ENCODE measurements around the gene C2orf68.
"Not testable (repeated sequence)": the region's sequence is repeated elsewhere in the genome, so short reads cannot be mapped to it uniquely, and the experiment has no call there.

C2orf68 gene, protein sequence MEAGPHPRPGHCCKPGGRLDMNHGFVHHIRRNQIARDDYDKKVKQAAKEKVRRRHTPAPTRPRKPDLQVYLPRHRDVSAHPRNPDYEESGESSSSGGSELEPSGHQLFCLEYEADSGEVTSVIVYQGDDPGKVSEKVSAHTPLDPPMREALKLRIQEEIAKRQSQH

DNA sequence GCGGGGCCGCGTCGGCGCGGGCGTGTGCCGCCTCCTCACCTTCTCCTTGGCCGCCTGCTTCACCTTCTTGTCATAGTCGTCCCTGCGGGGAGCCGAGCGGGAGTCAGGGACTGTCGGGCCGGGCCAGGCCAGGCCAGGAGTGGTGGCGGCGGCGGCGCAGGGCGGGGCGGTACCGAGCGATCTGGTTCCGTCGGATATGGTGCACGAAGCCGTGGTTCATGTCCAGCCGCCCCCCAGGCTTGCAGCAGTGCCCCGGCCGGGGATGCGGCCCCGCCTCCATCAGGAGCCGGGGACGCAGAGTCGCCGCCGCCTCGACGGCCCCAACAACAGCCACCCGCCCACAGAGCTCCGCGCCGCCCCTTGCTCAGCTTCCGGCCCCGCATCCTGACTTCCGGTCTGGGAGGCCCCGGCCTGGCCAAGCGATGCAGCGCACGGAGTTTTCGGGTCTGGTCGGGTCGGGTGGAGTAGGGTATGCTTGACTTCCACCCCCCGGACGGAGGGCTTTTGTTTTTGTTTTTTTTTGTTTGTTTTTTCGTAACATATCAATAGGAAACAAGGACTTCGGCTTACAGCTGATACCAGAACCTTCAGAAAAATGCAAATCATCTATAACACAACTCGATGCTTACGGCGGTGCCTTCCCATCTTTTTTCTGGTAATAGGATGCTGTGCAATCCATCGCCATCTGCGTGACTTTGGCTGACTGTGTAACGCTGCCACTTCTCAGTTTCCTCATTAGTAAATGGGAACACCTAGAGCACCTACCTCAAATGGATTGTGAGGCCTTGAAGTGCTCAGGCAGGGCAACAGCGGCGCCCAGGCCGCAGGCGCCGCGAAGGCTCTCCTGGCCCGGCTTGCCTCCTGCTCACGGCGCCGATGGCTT lies at the start of gene C2orf68:
Gene C2orf68 (minus strand): TSS at position 362 of the 883 bp plus-strand sequence. CDS start 82 bp downstream, at position 280.
- intact Hi-C loops (cut with DNase I) = no loop called here
- peak; percentile 80 to 98 (median 90) for DNase-seq

DNA sequence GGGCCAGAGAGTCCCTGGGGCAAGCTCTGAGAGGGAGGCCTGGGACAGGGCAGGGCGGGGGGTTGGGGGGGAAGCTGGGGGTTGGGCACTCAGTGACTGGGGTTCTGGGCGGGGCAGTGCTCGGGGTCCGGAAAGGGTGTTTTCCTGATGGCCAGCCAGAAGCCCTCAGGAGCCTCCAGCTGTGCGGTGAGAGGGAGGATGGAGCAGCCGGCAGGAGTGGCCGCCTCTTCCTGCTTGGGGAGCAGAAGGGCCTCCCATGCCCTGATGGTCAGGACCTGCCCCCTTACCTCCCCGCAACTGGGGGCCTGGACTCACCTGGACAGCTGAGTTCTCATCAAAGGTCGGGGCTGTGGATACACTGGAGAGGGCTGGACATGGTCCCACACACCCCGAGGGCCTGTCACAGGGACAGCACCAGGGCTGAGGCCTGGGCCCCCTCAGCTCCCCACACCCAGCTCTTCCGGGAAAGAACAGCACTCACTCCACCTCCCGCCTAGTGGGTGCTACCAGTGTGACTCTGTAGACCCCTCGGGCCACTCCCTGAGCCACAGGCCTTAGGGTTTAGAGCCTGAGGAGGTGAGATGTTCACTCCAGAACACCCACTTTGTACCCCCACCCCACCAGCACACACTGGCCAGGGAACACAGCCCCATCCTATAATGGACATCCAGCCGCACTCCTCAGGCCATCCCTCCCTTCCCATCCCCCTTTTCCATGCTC lies 49.4 kb upstream of the C2orf68 start:
- no peak for DNase-seq
- intact Hi-C loops (cut with DNase I) = no loop called here

DNA sequence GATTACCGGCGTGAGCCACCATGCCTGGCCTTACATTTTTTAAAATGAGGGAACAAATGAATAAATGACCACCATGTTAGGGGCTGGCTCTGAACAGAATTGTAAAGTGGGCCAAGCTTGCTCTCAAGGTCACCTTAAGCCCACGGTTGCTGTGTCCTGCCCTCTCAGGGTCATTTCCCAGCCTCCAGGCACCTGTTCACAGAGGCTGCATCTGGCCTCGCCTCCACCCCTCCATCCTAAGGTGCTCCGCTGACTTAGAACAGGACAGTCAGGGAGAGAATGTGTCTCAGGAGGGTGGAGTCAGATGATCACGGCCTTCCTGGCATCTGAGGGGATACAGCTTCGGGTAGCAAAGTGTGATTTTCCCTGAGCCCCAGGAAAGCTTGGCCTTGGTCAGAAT lies 48.9 kb upstream of the C2orf68 start:
- intact Hi-C loops (cut with DNase I) = no loop called here
- DNase-seq = no peak

DNA sequence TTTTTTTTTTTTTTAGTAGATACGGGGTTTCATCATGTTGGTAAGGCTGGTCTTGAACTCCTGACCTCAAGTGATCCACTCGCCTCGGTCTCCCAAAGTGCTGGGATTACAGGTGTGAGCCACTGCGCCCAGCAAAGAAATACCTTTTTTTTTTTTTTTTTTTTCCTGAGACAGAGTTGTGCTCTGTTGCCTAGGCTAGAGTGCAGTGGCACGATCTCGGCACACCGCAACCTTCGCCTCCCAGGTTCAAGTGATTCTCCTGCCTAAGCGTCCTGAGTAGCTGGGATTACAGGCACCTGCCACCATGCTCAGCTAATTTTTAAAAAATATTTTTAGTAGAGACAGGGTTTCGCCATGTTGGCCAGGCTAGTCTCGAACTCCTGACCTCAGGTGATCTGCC lies 48.4 kb upstream of the C2orf68 start:
- DNase-seq; intact Hi-C loops (cut with DNase I): not testable (repeated sequence)

DNA sequence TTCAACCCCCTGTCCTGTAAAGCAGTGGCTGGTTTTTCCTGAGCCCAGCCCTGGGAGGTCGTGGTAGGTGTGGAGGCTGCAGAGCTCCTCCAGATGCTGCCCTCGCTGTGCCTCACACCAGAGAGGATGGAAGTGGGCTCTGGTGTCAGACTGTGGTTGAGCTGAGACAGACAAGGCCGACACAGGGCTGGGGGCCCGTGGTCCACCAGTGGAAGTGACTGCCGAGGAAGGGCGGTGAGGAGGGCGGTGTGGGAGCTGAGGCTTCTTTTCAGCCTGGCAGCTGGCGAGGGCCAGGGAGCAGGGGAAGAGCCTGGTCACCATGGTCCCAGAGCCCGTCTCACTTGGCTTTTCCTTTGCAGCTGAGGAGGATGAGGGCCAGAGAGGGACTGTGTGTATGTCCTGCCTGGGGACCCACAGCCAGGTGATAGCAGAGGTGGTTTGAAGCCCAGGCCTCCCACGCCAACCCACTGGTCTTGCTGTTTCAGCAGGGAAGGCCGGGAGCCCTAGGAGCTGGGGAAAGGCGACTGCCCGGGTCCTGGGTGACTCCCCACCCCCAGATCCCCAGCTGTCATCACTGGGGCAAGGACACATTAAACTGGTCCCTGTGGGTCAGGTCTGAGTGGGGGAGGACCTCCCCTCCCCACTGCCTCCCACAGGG lies 47.6 kb upstream of the C2orf68 start:
- DNase-seq = no peak
- intact Hi-C loops (cut with DNase I) = no loop called here

DNA sequence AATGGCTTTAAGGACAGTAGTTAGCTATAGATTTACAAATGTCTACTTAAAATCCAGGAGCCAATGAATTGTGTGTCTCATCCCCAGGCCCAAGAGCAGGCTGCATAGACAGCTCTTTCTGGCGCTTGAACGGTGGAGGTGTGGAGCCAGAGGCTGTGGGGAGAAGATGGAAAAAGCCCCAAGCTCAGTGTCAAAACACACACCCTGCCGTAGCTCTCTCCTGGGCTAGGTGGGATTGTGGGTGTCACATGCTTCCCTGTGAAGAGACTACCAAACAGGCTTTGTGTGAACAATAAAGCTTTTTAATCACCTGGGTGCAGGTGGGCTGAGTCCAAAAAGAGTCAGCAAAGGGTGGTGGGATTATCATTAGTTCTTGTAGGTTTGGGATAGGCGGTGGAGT lies 45.5 kb upstream of the C2orf68 start:
- intact Hi-C loops (cut with DNase I); DNase-seq: not testable (repeated sequence)

DNA sequence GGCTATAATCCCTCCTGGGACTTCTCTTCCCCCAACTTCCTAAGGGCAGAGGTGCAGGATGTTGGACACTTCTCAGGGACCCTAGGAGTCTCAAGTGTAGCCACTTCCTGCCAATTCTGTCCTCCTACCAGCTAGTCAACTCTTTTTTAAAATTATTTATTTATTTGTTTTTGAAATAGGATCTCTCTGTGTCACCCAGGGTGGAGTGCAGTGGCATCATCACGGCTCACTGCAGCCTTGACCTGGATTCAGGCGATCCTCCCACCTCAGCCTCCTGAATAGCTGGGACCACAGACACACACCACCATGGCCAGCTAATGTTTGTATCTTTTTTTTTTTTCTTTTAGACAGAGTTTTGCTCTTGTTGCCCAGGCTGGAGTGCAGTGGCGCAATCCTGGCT lies 44.6 kb upstream of the C2orf68 start:
- intact Hi-C loops (cut with DNase I) = no loop called here
- no peak for DNase-seq

DNA sequence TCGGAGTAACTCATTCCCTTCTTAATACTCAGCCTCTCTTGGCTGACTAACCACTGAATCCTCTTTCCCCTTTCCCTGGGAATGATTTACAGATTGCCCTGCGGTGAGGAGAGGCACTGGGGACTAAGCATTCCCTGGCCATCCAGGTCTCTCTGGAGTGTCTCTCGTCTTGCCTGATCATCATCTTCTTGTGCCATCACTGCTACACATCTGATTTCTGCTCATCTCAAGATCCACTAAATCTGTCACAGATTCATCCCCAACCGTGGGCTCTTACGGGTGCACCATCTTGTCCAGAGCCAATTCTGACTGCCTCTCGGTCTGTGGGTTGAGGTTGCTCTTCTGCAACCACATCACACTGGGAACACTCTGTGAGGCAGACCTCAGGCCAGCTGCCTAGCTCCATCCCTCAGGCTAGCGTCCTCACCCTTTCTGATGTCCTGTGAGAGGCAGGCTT lies 44.1 kb upstream of the C2orf68 start:
- intact Hi-C loops (cut with DNase I) = no loop called here
- DNase-seq = no peak

DNA sequence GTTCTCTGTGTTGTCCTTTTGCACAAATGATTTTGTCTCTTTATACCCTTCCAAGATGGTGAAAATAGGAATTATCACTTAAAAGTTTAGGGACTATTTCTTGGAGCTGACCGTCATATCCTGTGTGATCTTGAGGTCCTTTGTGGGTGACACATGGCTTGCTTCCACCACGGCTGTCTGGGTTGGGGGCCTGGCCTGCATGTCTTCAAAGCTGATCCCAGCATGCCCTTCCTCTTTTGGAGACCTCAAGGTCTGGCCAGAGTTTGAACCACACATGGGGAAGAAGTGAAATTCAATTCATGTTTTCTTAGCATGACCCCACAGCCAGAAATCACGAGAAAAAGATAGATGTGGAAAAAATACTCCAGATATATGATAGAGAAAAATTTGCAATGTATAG lies 42.1 kb upstream of the C2orf68 start:
- intact Hi-C loops (cut with DNase I) = no loop called here

DNA sequence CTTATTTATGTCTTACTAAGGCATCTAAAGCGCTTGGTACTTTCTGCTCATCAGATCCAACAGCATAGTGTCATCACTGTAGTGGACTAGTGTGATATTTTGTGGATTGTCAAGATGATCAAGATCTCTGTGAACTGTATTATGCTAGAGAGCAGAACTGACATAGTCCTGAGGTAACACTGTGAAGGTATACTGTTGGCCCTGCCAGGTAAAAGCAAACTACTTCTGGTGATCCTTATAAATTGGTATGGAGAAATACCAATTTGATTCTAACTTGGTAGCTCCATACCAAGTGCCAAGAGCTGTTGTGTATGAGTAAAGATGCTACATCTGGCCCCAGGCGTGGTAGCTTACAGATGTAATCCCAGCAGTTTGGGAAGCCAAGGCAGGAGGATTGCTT lies 40.2 kb upstream of the C2orf68 start:
- DNase-seq = no peak
- intact Hi-C loops (cut with DNase I) = no loop called here

More for the DNA sequence above, 42.1 kb upstream of the C2orf68 start:
- no peak for DNase-seq

DNA sequence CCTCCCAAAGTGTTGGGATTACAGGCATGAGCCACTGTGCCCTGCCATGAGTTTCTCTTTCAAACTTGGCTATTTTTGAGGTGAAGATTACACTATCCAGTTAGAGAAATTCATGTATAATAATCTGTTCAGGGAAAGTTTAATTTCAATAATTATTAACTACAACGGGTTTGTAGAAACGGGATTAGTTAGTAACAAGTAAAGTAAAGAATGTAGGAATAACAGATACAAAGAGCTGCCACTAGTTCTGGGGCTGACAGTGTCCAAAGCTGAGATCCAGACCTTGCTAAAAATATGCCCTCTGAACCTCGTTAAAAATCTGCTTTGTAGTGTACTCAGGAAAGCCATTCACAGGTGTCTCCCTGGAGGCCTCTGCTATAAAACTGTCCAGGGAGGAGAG lies 39.2 kb upstream of the C2orf68 start:
- no peak for DNase-seq
- intact Hi-C loops (cut with DNase I) = no loop called here

DNA sequence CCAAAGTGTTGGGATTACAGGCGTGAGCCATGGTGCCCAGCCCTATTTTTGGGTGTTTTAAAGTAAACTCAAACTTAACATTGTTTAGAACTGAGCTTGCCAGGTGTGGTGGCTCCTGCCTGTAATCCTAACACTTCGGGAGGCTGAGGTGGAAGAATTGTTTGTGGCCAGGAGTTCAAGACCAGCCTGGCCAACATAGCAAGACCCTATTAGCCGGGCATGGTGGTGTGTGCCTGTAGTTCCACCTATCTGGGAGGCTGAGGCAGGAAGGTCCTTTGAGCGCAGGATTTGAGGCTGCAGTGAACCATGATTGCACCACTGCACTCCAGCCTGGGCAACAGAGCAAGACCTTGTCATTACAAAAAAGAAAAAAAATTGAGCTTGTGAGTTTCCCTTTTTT lies 38.6 kb upstream of the C2orf68 start:
- intact Hi-C loops (cut with DNase I) = no loop called here

DNA sequence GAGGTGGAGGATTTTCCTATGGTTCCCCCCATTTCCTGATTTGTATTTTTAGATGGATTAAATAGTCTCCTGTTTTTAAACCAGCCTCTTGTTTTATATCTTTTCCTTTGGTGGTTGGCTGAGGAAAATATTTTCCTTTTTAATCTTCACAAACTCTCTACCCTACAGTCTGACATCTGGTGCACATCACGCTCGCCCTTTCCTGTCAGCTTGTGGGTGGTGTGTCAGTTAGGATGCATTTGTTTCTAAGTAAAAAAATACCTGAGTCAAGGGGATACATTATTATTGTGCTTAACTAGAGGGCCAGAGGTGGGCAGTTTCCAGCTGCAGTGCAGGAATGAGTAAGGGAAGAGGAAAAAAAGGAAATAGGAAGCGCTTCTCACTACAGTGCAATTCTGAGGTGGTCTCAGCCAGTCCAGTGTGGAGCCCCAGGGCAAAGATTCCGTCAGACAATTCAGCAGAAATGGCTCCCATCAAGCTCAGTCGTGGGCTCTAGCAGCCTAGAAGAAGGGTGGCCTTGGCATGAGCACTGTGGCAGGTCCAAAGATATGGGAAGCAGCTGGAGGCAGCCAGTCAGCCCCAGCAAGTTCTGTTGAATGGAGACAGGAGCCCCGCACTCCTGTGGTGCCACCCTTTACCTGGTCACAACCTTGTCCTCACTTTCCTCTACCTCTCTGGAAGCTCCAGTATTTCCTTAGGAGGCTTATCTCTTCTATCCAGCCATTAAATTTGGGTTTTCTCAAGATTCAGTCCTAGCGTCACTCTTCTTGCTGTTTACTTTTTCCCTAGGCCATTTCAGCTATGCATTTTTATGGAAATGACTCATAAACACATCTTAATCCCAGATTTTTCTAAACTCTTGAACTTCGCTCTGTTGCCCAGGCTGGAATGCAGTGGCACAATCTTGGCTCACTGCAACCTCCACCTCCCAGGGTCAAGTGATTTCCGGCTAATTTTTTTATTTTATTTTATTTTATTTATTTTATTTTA lies 37.6 kb upstream of the C2orf68 start:
- no peak for DNase-seq

More for the DNA sequence above, 38.6 kb upstream of the C2orf68 start:
- no peak for DNase-seq

DNA sequence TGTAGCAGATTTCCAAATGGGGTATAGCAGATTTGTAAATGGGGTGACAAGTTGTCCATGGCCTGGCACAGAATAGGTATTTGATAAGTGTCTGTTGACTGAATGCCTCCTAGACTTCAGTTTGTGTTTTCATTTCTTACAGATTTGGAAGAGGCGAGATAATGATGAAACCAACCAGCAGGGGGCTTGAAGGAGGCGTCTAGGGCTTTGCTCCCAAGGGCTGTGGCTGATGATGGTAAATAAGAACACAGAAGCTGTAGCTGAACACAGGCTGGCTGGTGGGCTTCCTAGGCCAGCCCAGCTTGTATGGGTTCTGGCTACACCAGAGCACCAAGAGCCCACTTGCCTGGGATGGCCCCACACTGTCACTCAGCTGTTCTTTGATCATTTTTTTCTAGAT lies 36.8 kb upstream of the C2orf68 start:
- peak in 1 of 10 donors; percentile 67 for DNase-seq
- intact Hi-C loops (cut with DNase I) = no loop called here

More for the DNA sequence above, 37.6 kb upstream of the C2orf68 start:
- intact Hi-C loops (cut with DNase I) = no loop called here

DNA sequence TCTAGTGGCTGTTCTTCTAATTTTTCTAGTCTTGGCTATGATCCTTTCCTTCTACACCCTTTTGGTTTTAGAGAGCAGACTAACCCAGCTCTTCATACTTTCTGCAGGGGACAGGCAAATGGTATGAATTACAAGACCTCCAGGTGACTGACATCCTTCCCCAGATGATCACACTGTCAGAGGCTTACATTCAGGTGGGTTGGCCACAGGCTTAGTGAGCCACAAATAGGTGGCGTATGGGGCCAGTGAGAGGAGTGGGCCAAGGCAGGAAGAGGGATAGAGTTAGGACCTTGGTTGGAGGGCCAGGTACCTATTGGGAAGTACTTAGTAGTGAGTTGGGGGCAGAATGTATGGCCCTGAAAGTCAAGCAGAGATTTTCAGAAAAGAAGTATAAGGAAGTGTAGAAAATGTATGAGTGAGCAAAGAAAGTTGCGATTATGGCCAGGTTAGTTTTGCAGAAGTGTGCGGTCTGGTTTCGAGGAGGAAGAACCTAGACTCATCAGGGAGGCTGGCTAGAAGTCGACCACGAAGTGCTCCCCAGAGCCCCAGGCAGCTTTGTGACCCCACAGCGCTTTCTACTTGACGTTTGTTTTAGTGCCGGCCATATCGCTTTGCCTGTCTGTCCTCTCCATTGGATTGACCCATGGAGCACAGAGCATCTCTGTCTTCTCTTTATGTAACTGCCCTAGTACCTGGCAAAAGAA lies 36.1 kb upstream of the C2orf68 start:
- no peak for DNase-seq
- intact Hi-C loops (cut with DNase I) = no loop called here

DNA sequence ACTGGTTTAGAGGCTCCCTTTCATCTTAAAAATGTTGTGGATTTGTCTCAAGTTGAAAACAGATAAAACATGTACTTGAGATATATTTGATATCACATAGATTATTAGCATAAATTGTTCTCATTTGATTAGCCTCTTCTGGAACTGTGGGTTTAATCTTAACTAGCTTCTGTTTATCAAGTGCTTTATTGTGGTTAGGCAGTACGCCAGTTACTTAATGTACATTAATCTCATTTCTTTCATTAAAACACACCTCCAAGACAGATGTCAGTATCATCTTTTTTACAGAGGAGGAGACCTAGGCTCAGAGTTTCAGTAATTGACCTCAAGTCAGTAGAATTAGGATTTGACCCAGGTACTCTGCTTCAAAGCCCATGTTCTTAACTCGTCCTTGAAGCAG lies 34.3 kb upstream of the C2orf68 start:
- intact Hi-C loops (cut with DNase I) = no loop called here
- DNase-seq = no peak

DNA sequence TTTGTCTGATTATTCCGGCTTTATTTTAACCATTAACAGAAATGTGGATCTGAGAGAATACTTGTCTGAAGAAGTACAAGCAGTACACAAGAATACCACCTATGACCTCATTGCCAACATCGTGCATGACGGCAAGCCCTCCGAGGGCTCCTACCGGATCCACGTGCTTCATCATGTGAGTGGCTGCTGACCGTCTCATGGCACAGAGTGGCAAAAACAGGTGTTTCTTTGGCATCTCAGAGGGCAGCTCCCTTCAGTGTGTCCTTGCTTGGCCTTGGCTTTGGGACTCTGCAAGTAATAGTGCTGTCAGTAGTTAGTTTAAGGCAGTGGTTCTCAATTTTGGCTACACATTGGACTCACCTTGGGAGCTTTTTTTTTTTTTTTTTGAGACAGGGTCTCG lies 33.0 kb upstream of the C2orf68 start:
- intact Hi-C loops (cut with DNase I) = no loop called here
- no peak for DNase-seq

DNA sequence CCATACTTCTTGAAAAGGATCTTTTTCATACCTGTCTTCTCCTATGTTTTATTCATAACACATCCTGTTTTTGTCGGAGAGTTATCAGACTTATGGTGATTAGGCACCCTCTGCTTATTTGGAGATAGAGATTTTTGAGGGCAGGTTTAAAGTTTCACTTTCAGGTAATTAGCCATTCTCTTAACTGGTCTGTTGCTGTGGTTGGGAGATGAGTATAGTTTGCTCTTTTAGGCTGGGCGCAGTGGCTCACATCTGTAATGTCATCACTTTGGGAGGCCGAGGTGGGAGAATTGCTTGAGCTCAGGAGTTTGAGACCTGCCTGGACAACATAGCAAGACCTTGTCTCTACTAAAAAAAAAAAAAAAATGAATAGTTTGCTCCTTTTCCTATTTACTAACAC lies 30.9 kb upstream of the C2orf68 start:
- intact Hi-C loops (cut with DNase I) = no loop called here
- no peak for DNase-seq

DNA sequence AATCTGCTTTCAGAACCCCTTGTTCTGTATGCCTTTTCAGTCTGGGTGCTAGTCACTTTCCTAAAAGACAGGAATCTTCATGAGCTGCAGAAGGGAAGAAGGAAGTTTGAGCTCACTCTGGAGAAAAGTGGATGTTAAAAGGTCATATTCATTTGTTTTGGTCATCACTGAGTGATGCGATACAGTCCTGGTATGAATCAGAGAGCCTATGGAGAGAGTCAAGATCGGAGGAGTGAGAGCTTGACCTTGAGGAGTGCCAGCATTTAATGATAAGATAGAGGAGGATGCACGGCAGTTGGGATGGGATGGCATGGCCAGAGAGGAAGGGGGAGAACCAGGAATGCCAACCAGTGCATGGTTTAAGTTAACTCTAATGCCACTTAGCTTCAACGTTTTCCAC lies 23.8 kb upstream of the C2orf68 start:
- DNase-seq = no peak
- intact Hi-C loops (cut with DNase I) = loop anchor here (2.0 to 10.0 kb wide), 2 partner anchors 179 to 469 kb away; partner anchors contain the start of genes POLR1A and PTCD3
